Measurements from ENCODE around the gene RCVRN. TPM values are rescaled to one million over a fixed set of nuclear protein-coding genes. Genes with fewer than 3 reads are reported as not detected.

Gene RCVRN
- total RNA-seq, 1 donor from 2014 or later = not detected

GRCh38 chr17:9862949-9863348, 42.1 kb downstream of the RCVRN start:
- TF ChIP-seq CTCF (conservative IDR thresholded peaks at IDR 0.05; ENCODE audit: low read depth, low read length) = no peak

GRCh38 chr17:9862220-9862619, 42.9 kb downstream of the RCVRN start:
- no peak for DNase-seq (ENCODE audit: low read depth)
- TF ChIP-seq CTCF (conservative IDR thresholded peaks at IDR 0.05; ENCODE audit: low read depth, low read length) = no peak
- no peak overlapping the region for H3K4me3 ChIP-seq (ENCODE audit: low read depth, low read length)

More at GRCh38 chr17:9862949-9863348, 42.1 kb downstream of the RCVRN start:
- no peak overlapping the region for H3K4me3 ChIP-seq (ENCODE audit: low read depth, low read length)
- DNase-seq (ENCODE audit: low read depth) = no peak

- no peak for DNase-seq (ENCODE audit: low read depth)
- TF ChIP-seq CTCF (conservative IDR thresholded peaks at IDR 0.05; ENCODE audit: low read depth, low read length) = no peak
- H3K4me3 ChIP-seq (ENCODE audit: low read depth, low read length) = no peak overlapping the region
These were observed 44.2 kb downstream of the RCVRN start for GRCh38 chr17:9860851-9861250.

GRCh38 chr17:9859781-9860180, 45.3 kb downstream of the RCVRN start:
- no peak overlapping the region for H3K4me3 ChIP-seq (ENCODE audit: low read depth, low read length)
- no peak for DNase-seq (ENCODE audit: low read depth)
- TF ChIP-seq CTCF (conservative IDR thresholded peaks at IDR 0.05; ENCODE audit: low read depth, low read length) = no peak

- H3K4me3 ChIP-seq (ENCODE audit: low read depth, low read length) = no peak overlapping the region
- no peak for DNase-seq (ENCODE audit: low read depth)
- TF ChIP-seq CTCF (conservative IDR thresholded peaks at IDR 0.05; ENCODE audit: low read depth, low read length) = no peak
These were observed 50.0 kb downstream of the RCVRN start for GRCh38 chr17:9855036-9855435.

GRCh38 chr17:9854255-9854654, 50.8 kb downstream of the RCVRN start:
- no peak overlapping the region for H3K4me3 ChIP-seq (ENCODE audit: low read depth, low read length)
- no peak for DNase-seq (ENCODE audit: low read depth)
- TF ChIP-seq CTCF (conservative IDR thresholded peaks at IDR 0.05; ENCODE audit: low read depth, low read length) = no peak

- TF ChIP-seq CTCF (conservative IDR thresholded peaks at IDR 0.05; ENCODE audit: low read depth, low read length) = no peak
- no peak for DNase-seq (ENCODE audit: low read depth)
- no peak overlapping the region for H3K4me3 ChIP-seq (ENCODE audit: low read depth, low read length)
These were observed 54.9 kb downstream of the RCVRN start for GRCh38 chr17:9850151-9850550.

All from epithelial cell of proximal tubule (primary cell).